H1 (cell line): ENCODE data around the gene SH3PXD2A. TPM values are rescaled to one million over a fixed set of nuclear protein-coding genes. Genes with fewer than 3 reads are reported as not detected.

Experiments
- CTCF ChIA-PET: fragments of 300-600 bp; sonication (Branson Sonifier 250); formaldehyde crosslinking; loops from one replicate; lab custom pipeline; 2021; ENCODE audit not compliant: partially characterized antibody; lab: Charles Lee
- POLR2A ChIA-PET: fragments of 300-600 bp; sonication (Branson Sonifier 250); formaldehyde crosslinking; loops from one replicate; lab custom pipeline; 2021; ENCODE audit warnings: inconsistent platforms; ENCODE audit not compliant: partially characterized antibody; lab: Charles Lee
- DNase-seq, 2 experiments: peaks; one replicate each; pipeline versions ENCODE4 v3.0.0 to v3.0.0-alpha.2; 2010 to 2022; ENCODE audit warnings: low spot score in 2 of 2, low read depth in 1 of 2, mixed read lengths in 1 of 2
- FAIRE-seq: peaks from 2 replicates; lab custom pipeline; 2011; peaks lifted over from hg19 to GRCh38; lab: Jason Lieb, UNC
- H2AFZ ChIP-seq: 2 replicates; pipeline ENCODE4 v1.8.1; 2012; ENCODE audit warnings: low read length, inconsistent platforms
- H2AK5ac ChIP-seq: 2 replicates; pipeline ENCODE4 v1.6.1; 2013; ENCODE audit warnings: low read depth, low read length
- H2BK120ac ChIP-seq: replicated peaks from 2 replicates; pipeline ENCODE3; 2013; ENCODE audit warnings: low read depth, low read length, inconsistent platforms
- H2BK12ac ChIP-seq: 2 replicates; pipeline ENCODE4 v1.6.1; 2013; ENCODE audit warnings: low read depth, low read length
- H2BK15ac ChIP-seq: 2 replicates; pipeline ENCODE4 v1.6.1; 2013; ENCODE audit warnings: low read length
- H2BK20ac ChIP-seq: 2 replicates; pipeline ENCODE4 v1.6.1; 2013; ENCODE audit warnings: low read length
- H2BK5ac ChIP-seq: 2 replicates; pipeline ENCODE4 v1.6.1; 2013; ENCODE audit warnings: low read depth, low read length
- H3K14ac ChIP-seq: 2 replicates; pipeline ENCODE4 v1.6.1; 2013; ENCODE audit warnings: inconsistent platforms; ENCODE audit not compliant: insufficient read length
- H3K18ac ChIP-seq: 2 replicates; pipeline ENCODE4 v1.6.1; 2013; ENCODE audit warnings: low read length; ENCODE audit errors: extremely low read depth
- H3K23ac ChIP-seq: 2 replicates; pipeline ENCODE4 v1.6.1; 2013; ENCODE audit warnings: inconsistent platforms; ENCODE audit not compliant: insufficient read length
- H3K23me2 ChIP-seq: 2 replicates; pipeline ENCODE4 v1.6.1; 2013; ENCODE audit warnings: low read depth, low read length
- H3K27ac ChIP-seq: 2 replicates; pipeline ENCODE4 v1.6.1; 2011; ENCODE audit warnings: low read depth, low read length, inconsistent platforms
- H3K27me3 ChIP-seq, 4 experiments: replicated peaks in 1 of 4; 1 replicate in 1 of 4; 2 replicates in 3 of 4; pipeline versions ENCODE4 v1.6.1 to v1.8.1; 2011 to 2013; ENCODE audit warnings: low read length in 3 of 4, mild to moderate bottlenecking in 3 of 4, inconsistent platforms in 2 of 4, mixed read lengths in 2 of 4, moderate library complexity in 1 of 4; ENCODE audit not compliant: control insufficient read depth in 3 of 4, insufficient read depth in 3 of 4; ENCODE audit errors: extremely low read depth in 1 of 4
- H3K36me3 ChIP-seq, 4 experiments: 2 replicates each; pipeline versions ENCODE4 v1.6.1 to v1.8.1; 2011 to 2013; ENCODE audit warnings: mild to moderate bottlenecking in 4 of 4, low read length in 3 of 4, moderate library complexity in 2 of 4, control low read depth in 1 of 4, inconsistent platforms in 1 of 4; ENCODE audit not compliant: insufficient read depth in 4 of 4, control insufficient read depth in 2 of 4
- H3K4ac ChIP-seq: replicated peaks from 2 replicates; pipeline ENCODE3; 2013; ENCODE audit warnings: low read length, low read depth, mixed read lengths, inconsistent platforms; ENCODE audit not compliant: insufficient read length
- H3K4me1 ChIP-seq, 4 experiments: replicated peaks in 1 of 4; 1 replicate in 1 of 4; 2 replicates in 3 of 4; pipeline versions ENCODE4 v1.6.1 to v1.8.1; 2011 to 2013; ENCODE audit warnings: low read length in 3 of 4, inconsistent platforms in 2 of 4, mixed read lengths in 1 of 4; ENCODE audit not compliant: insufficient read depth in 4 of 4, control insufficient read depth in 3 of 4
- H3K4me2 ChIP-seq, 2 experiments: 2 replicates each; pipeline versions ENCODE4 v1.6.1 to v1.8.1; 2011 to 2013; ENCODE audit warnings: low read depth in 2 of 2, low read length in 2 of 2, control low read depth in 1 of 2, inconsistent platforms in 1 of 2, mild to moderate bottlenecking in 1 of 2; ENCODE audit not compliant: insufficient read depth in 1 of 2
- H3K4me3 ChIP-seq, 4 experiments: fragments of 200-600, 300-600 bp in 1 of 4; sonication (generic), shearing (Covaris generic), sonication (Bioruptor Twin) in 1 of 4; 2 replicates each; pipeline versions ENCODE4 v1.5.1 to v1.8.1; 2011 to 2016; ENCODE audit warnings: low read length in 4 of 4, low read depth in 3 of 4, control low read depth in 2 of 4, inconsistent platforms in 2 of 4, mild to moderate bottlenecking in 2 of 4, mixed read lengths in 1 of 4, moderate library complexity in 1 of 4; ENCODE audit not compliant: insufficient read depth in 2 of 4; ENCODE audit errors: extremely low read depth in 1 of 4
- H3K56ac ChIP-seq: replicated peaks from 2 replicates; pipeline ENCODE3; 2013; ENCODE audit warnings: low read depth, mild to moderate bottlenecking, mixed read lengths, low read length, inconsistent platforms; ENCODE audit not compliant: insufficient read length
- H3K79me1 ChIP-seq: 2 replicates; pipeline ENCODE4 v1.6.1; 2013; ENCODE audit warnings: low read depth, low read length, control low read depth
- H3K79me2 ChIP-seq, 2 experiments: 2 replicates each; pipeline versions ENCODE4 v1.6.1 to v1.8.1; 2012 to 2013; ENCODE audit warnings: low read length in 2 of 2, mild to moderate bottlenecking in 2 of 2, inconsistent platforms in 1 of 2; ENCODE audit not compliant: insufficient read depth in 2 of 2, control insufficient read depth in 1 of 2
- H3K9ac ChIP-seq, 4 experiments: replicated peaks in 1 of 4; 1 replicate in 1 of 4; 2 replicates in 3 of 4; pipeline versions ENCODE4 v1.6.1 to v1.8.1; 2011 to 2013; ENCODE audit warnings: low read depth in 3 of 4, low read length in 3 of 4, control low read depth in 2 of 4, mild to moderate bottlenecking in 2 of 4, moderate library complexity in 2 of 4, inconsistent platforms in 1 of 4; ENCODE audit errors: extremely low read depth in 1 of 4
- H3K9me3 ChIP-seq, 2 experiments: 2 replicates each; pipeline versions ENCODE4 v1.6.1 to v1.8.1; 2012 to 2013; ENCODE audit warnings: mild to moderate bottlenecking in 2 of 2, moderate library complexity in 2 of 2, control low read depth in 1 of 2, inconsistent platforms in 1 of 2, low read depth in 1 of 2, low read length in 1 of 2, mixed read lengths in 1 of 2; ENCODE audit not compliant: insufficient read depth in 2 of 2
- H4K20me1 ChIP-seq, 2 experiments: replicated peaks in 1 of 2; 2 replicates each; pipeline versions ENCODE3 to v1.8.1; 2011 to 2013; ENCODE audit warnings: inconsistent platforms in 2 of 2, low read length in 2 of 2, mild to moderate bottlenecking in 1 of 2; ENCODE audit not compliant: insufficient read depth in 2 of 2, control insufficient read depth in 1 of 2
- H4K5ac ChIP-seq: 2 replicates; pipeline ENCODE4 v1.6.1; 2013; ENCODE audit warnings: low read length, low read depth, mixed read lengths, inconsistent platforms; ENCODE audit not compliant: insufficient read length
- H4K8ac ChIP-seq: 2 replicates; pipeline ENCODE4 v1.8.0; 2013; ENCODE audit warnings: mild to moderate bottlenecking, moderate library complexity, low read length, inconsistent platforms; ENCODE audit not compliant: insufficient read depth; ENCODE audit errors: extremely low read depth
- H4K91ac ChIP-seq: replicated peaks from 2 replicates; pipeline ENCODE3; 2013; ENCODE audit warnings: low read length, mixed read lengths, inconsistent platforms; ENCODE audit not compliant: insufficient read length
- ATF3 ChIP-seq: IDR thresholded peaks from 2 replicates; pipeline ENCODE4 v1.6.1; 2011; ENCODE audit warnings: low read depth, mild to moderate bottlenecking, low read length; ENCODE audit not compliant: insufficient read depth
- BCL11A ChIP-seq, 2 experiments: IDR thresholded peaks; one replicate each; pipeline ENCODE4 v1.6.1; 2011; ENCODE audit warnings: low read depth in 2 of 2, low read length in 2 of 2, mild to moderate bottlenecking in 2 of 2
- E2F6 ChIP-seq: IDR thresholded peaks from 2 replicates; pipeline ENCODE4 v1.6.1; 2012; ENCODE audit warnings: inconsistent platforms
- GTF2F1 ChIP-seq: IDR thresholded peaks from 2 replicates; pipeline ENCODE4 v1.6.1; 2012; ENCODE audit warnings: low read depth, low read length, improper control_type of control experiment, borderline replicate concordance
- KDM4A ChIP-seq: IDR thresholded peaks from one replicate; pipeline ENCODE4 v1.7.1; 2012; ENCODE audit warnings: low read depth, mild to moderate bottlenecking, moderate library complexity, low read length, inconsistent platforms; ENCODE audit not compliant: severe bottlenecking
- KDM5A ChIP-seq: fragments of 200-600 bp; IDR thresholded peaks from 2 replicates; pipeline ENCODE4 v1.7.1; 2012; ENCODE audit warnings: mild to moderate bottlenecking, low read length, inconsistent platforms, mixed read lengths
- NRF1 ChIP-seq: IDR thresholded peaks from 2 replicates; pipeline ENCODE4 v1.6.1; 2011; ENCODE audit warnings: mild to moderate bottlenecking, low read depth, low read length, improper control_type of control experiment
- WGBS, 2 experiments: shearing (Covaris generic) in 1 of 2; methylation state at CpG; one replicate each; pipeline versions ENCODE4 v1.1.6 to v1.1.7; 2013 to 2015; ENCODE audit warnings: low lambda C conversion rate in 2 of 2, mixed read lengths in 2 of 2, inconsistent platforms in 1 of 2, low coverage in 1 of 2, missing lambda C conversion rate in 1 of 2; ENCODE audit not compliant: insufficient replicate concordance in 2 of 2, insufficient coverage in 1 of 2, insufficient read length in 1 of 2; ENCODE audit errors: extremely low coverage in 1 of 2, missing lambda C conversion rate in 1 of 2; 5-methylcytosine and 5-hydroxymethylcytosine counted together
- polyA plus RNA-seq, 7 experiments: library from polyadenylated mRNA; depleted of rRNA in 3 of 7; stranded (reverse) in 5 of 7; unstranded in 2 of 7; fragments of >200 nt in 5 of 7; fragments of 200-250 nt in 2 of 7; gene quantifications; 1 replicate in 5 of 7; 2 replicates in 1 of 7; 4 replicates in 1 of 7; pipeline versions ENCODE4 v1.2.1 to v1.2.3, GENCODE V29; 2011 to 2013; ENCODE audit warnings: missing spikeins in 2 of 7, mixed read lengths in 2 of 7
- total RNA-seq: library from RNA; stranded (reverse); fragmentation: NEBNext Ultra II Directional; extraction: Animal tissue kit (Norgen Biotek cat#: 25700); gene quantifications from 2 replicates; pipeline ENCODE4 v1.2.1, GENCODE V29; 2021
- TF ChIP-seq, protein P1 (sequence below): IDR thresholded peaks from 2 replicates; pipeline ENCODE4 v1.6.1; 2012; ENCODE audit warnings: low read length, inconsistent platforms
- TF ChIP-seq, protein P2 (sequence below): IDR thresholded peaks from 2 replicates; pipeline ENCODE4 v1.6.1; 2011; ENCODE audit warnings: low read length, improper control_type of control experiment

SH3PXD2A gene
- total and polyA plus RNA-seq, 2 of the 8 experiments (the other 6 are each of a cell fraction or from before 2014, with no cell fraction given) = 5.4 to 16.3 TPM

DNA sequence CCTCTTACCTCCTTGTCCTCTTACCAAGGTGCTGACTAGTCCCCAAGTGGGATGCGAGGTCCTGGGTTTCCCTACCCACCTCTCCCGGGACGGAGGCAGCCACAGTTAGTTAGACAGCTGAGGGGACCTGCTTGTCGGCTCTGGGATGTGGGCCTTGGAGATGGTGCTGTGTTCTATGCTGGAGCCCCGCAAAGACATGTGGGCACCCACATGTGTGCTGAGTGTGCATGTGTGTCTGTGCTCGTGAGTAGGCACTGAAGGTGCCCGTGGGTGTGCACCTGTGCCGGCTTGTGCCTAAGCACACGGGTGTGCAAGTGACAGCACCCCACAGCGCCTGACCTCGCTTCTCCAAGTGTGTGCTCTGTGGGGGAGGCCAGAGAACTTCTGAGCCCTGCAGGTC is 299.7 kb downstream of the SH3PXD2A start:
- Histone ChIP-seq H2BK120ac (no peak overlapping the region), H2BK5ac (no peak overlapping the region), H3K4me2 (peak overlapping the region; percentile 71 to 81), H3K79me2 (no peaks in the 10 kb centered on the region), H3K27ac (no peak overlapping the region), H3K27me3 (peaks cover 0 to 13% (median 10%) of the 10 kb centered on the region in 4 experiments; a peak in 5 of 7 replicates), H2BK15ac (no peak overlapping the region), H4K20me1 (peaks cover 0 to 2% of the 10 kb centered on the region in 2 experiments), H4K8ac (no peak overlapping the region), H2BK12ac (peak overlapping the region; percentile 60; the same call in 1 of the 2 replicates), H3K23me2 (peaks cover 3% of the 10 kb centered on the region; the same call in 1 of the 2 replicates), H4K5ac (no peak overlapping the region), H3K4me1 (peaks cover 0 to 6% (median 0%) of the 10 kb centered on the region in 4 experiments; a peak in 3 of 7 replicates), H3K79me1 (no peaks in the 10 kb centered on the region), H3K4ac (no peak overlapping the region), H3K18ac (no peak overlapping the region), H3K4me3 (peak overlapping the region in 3 of 4 experiments; percentile 37 to 63 (median 41); a peak in 4 of 8 replicates), H2AFZ (no peak overlapping the region), H2AK5ac (no peak overlapping the region), H3K36me3 (no peaks in the 10 kb centered on the region), H2BK20ac (no peak overlapping the region), H3K14ac (no peak overlapping the region), H4K91ac (no peak overlapping the region), H3K23ac (no peak overlapping the region), H3K9ac (no peak overlapping the region), H3K56ac (no peak overlapping the region), H3K9me3 (no peaks in the 10 kb centered on the region)
- ChIA-PET CTCF (interaction anchor here (1.4 to 3.1 kb wide), 5 partner anchors 8 to 63 kb away, joined by 3 to 14 read pairs (median 5); partner anchors contain the start of gene NEURL1), POLR2A (no interaction called here)
- 85% methylated on average over 10 of the region's 11 CpGs; no CpG with 5 or more reads in 1 of the 2 experiments for WGBS, 2 experiments
- FAIRE-seq (no peak), DNase-seq (no peak)
- TF ChIP-seq, protein P1, sequence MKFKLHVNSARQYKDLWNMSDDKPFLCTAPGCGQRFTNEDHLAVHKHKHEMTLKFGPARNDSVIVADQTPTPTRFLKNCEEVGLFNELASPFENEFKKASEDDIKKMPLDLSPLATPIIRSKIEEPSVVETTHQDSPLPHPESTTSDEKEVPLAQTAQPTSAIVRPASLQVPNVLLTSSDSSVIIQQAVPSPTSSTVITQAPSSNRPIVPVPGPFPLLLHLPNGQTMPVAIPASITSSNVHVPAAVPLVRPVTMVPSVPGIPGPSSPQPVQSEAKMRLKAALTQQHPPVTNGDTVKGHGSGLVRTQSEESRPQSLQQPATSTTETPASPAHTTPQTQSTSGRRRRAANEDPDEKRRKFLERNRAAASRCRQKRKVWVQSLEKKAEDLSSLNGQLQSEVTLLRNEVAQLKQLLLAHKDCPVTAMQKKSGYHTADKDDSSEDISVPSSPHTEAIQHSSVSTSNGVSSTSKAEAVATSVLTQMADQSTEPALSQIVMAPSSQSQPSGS = no peak
- TF ChIP-seq NRF1 (no peak), GTF2F1 (no peak), E2F6 (no peak), KDM4A (no peak), KDM5A (no peak), ATF3 (no peak), BCL11A (IDR thresholded peaks at IDR 0.05; ENCODE audit: low read depth in 2 of 2, low read length in 2 of 2) (no peak)
- TF ChIP-seq, protein P2, sequence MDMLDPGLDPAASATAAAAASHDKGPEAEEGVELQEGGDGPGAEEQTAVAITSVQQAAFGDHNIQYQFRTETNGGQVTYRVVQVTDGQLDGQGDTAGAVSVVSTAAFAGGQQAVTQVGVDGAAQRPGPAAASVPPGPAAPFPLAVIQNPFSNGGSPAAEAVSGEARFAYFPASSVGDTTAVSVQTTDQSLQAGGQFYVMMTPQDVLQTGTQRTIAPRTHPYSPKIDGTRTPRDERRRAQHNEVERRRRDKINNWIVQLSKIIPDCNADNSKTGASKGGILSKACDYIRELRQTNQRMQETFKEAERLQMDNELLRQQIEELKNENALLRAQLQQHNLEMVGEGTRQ = no peak
